ENCODE data around the gene CFAP52.
"Not testable (repeated sequence)": the region's sequence is repeated elsewhere in the genome, so short reads cannot be mapped to it uniquely, and the experiment has no call there.

The CFAP52 gene

GRCh38 chr17:9571201-9571600, 5.2 kb upstream of the CFAP52 start:
- DNase-seq (ENCODE audit: low read depth in 2 of 2), result no peak

- peak; percentile 56 to 79 for DNase-seq (ENCODE audit: low read depth in 2 of 2)
Observed at GRCh38 chr17:9575381-9576101, 901 bp upstream of the CFAP52 start, which contains the start of gene STX8. STX8 (minus strand) TSS chr17:9575820; CDS start chr17:9575808, 12 bp downstream.

- no peak for DNase-seq (ENCODE audit: low read depth in 2 of 2)
Observed at GRCh38 chr17:9577373-9577709, 899 bp downstream of the CFAP52 start.

GRCh38 chr17:9587969-9588656, 11.7 kb downstream of the CFAP52 start:
- DNase-seq (ENCODE audit: low read depth in 2 of 2), result no peak

GRCh38 chr17:9594065-9594464, 17.6 kb downstream of the CFAP52 start:
- DNase-seq (ENCODE audit: low read depth in 2 of 2), result no peak

- not testable (repeated sequence) for DNase-seq (ENCODE audit: low read depth in 2 of 2)
Observed at GRCh38 chr17:9597638-9598037, 21.2 kb downstream of the CFAP52 start.

GRCh38 chr17:9598661-9599060, 22.2 kb downstream of the CFAP52 start:
- DNase-seq (ENCODE audit: low read depth in 2 of 2), result no peak

- not testable (repeated sequence) for DNase-seq (ENCODE audit: low read depth in 2 of 2)
Observed at GRCh38 chr17:9604583-9604982, 28.1 kb downstream of the CFAP52 start.

- DNase-seq (ENCODE audit: low read depth in 2 of 2), result no peak
Observed at GRCh38 chr17:9606453-9606852, 30.0 kb downstream of the CFAP52 start.

- not testable (repeated sequence) for DNase-seq (ENCODE audit: low read depth in 2 of 2)
Observed at GRCh38 chr17:9607058-9607457, 30.6 kb downstream of the CFAP52 start.

- DNase-seq (ENCODE audit: low read depth in 2 of 2), result no peak
Observed at GRCh38 chr17:9611557-9611956, 35.1 kb downstream of the CFAP52 start.

- no peak for DNase-seq (ENCODE audit: low read depth in 2 of 2)
Observed at GRCh38 chr17:9612006-9612405, 35.6 kb downstream of the CFAP52 start.

- no peak for DNase-seq (ENCODE audit: low read depth in 2 of 2)
Observed at GRCh38 chr17:9615486-9615885, 39.0 kb downstream of the CFAP52 start.

- no peak for DNase-seq (ENCODE audit: low read depth in 2 of 2)
Observed at GRCh38 chr17:9622961-9623360, 46.5 kb downstream of the CFAP52 start.

GRCh38 chr17:9628509-9628908, 52.1 kb downstream of the CFAP52 start:
- no peak for DNase-seq (ENCODE audit: low read depth in 2 of 2)

- no peak for DNase-seq (ENCODE audit: low read depth in 2 of 2)
Observed at GRCh38 chr17:9632741-9633140, 56.3 kb downstream of the CFAP52 start.

GRCh38 chr17:9635340-9635739, 58.9 kb downstream of the CFAP52 start:
- no peak for DNase-seq (ENCODE audit: low read depth in 2 of 2)

GRCh38 chr17:9636501-9636900, 60.1 kb downstream of the CFAP52 start:
- no peak for DNase-seq (ENCODE audit: low read depth in 2 of 2)

GRCh38 chr17:9640388-9640787, 63.9 kb downstream of the CFAP52 start:
- not testable (repeated sequence) for DNase-seq (ENCODE audit: low read depth in 2 of 2)

GRCh38 chr17:9643611-9644010, 67.2 kb downstream of the CFAP52 start:
- no peak for DNase-seq (ENCODE audit: low read depth in 2 of 2)

GRCh38 chr17:9644910-9645751, 68.7 kb downstream of the CFAP52 start, which contains the start of gene USP43:
USP43 (plus strand) TSS chr17:9645517; CDS start chr17:9645633, 116 bp downstream.
- peak; percentile 1 to 19 for DNase-seq (ENCODE audit: low read depth in 2 of 2)

GRCh38 chr17:9645851-9646545, 69.6 kb downstream of the CFAP52 start:
- DNase-seq (ENCODE audit: low read depth in 2 of 2), result peak in 1 of 2 donors; percentile 5

Measured in stimulated activated CD4-positive, alpha-beta T cell treated with anti-CD3 and anti-CD28 coated beads, Interleukin-1b, Interleukin-23, amount 100 ng/mL, for 4 hours (primary cell).